ENCODE results near the gene SLC25A26. TPM values are rescaled to one million over a fixed set of nuclear protein-coding genes. Genes with fewer than 3 reads are reported as not detected.

The SLC25A26 gene
- total and polyA plus RNA-seq, 7 donors, result 21.0 to 43.6 (median 31.9) TPM

GRCh38 chr3:66405701-66406091, 184.9 kb downstream of the SLC25A26 start:
- TF ChIP-seq, protein P1, sequence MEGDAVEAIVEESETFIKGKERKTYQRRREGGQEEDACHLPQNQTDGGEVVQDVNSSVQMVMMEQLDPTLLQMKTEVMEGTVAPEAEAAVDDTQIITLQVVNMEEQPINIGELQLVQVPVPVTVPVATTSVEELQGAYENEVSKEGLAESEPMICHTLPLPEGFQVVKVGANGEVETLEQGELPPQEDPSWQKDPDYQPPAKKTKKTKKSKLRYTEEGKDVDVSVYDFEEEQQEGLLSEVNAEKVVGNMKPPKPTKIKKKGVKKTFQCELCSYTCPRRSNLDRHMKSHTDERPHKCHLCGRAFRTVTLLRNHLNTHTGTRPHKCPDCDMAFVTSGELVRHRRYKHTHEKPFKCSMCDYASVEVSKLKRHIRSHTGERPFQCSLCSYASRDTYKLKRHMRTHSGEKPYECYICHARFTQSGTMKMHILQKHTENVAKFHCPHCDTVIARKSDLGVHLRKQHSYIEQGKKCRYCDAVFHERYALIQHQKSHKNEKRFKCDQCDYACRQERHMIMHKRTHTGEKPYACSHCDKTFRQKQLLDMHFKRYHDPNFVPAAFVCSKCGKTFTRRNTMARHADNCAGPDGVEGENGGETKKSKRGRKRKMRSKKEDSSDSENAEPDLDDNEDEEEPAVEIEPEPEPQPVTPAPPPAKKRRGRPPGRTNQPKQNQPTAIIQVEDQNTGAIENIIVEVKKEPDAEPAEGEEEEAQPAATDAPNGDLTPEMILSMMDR (IDR thresholded peaks at IDR 0.05), result no peak
- Histone ChIP-seq H3K4me3 (no peak overlapping the region), H3K4me1 (peaks cover 62% of the 10 kb centered on the region), H3K36me3 (ENCODE audit: insufficient read depth in 1 of 2, low read depth in 1 of 2) (peaks cover 0 to 51% of the 10 kb centered on the region in 2 donors), H3K9me3 (no peaks in the 10 kb centered on the region), H3K27me3 (ENCODE audit: insufficient read depth in 3 of 3, low read length in 2 of 3) (no peaks in the 10 kb centered on the region), H3K27ac (peak overlapping the region; percentile 72)
- intact Hi-C loops (cut with DNase I), result loop anchor here (2.0 to 5.0 kb wide), 4 partner anchors 92 to 417 kb away; no protein-coding TSS in a partner anchor
- ATAC-seq, result peak; percentile 61 to 84 (median 79)
- DNase-seq, result peak; percentile 78 to 90
- WGBS, 3 donors, result 40 to 60% (median 45%) methylated on average over 11 of the region's 11 CpGs

GRCh38 chr3:66406163-66406562, 185.4 kb downstream of the SLC25A26 start:
- H3K4me1 ChIP-seq, result peaks cover 63% of the 10 kb centered on the region
- H3K36me3 ChIP-seq (ENCODE audit: insufficient read depth in 1 of 2, low read depth in 1 of 2), result peaks cover 0 to 51% of the 10 kb centered on the region in 2 donors
- no peaks in the 10 kb centered on the region for H3K27me3 ChIP-seq (ENCODE audit: insufficient read depth in 3 of 3, low read length in 2 of 3)
- H3K4me3 ChIP-seq, result no peak overlapping the region
- TF ChIP-seq, protein P1 (IDR thresholded peaks at IDR 0.05), result no peak
- H3K9me3 ChIP-seq, result no peaks in the 10 kb centered on the region
- 26 to 50% (median 27%) methylated on average over 5 of the region's 5 CpGs for WGBS, 3 donors
- intact Hi-C loops (cut with DNase I), result loop anchor here (2.0 to 5.0 kb wide), 4 partner anchors 91 to 416 kb away; no protein-coding TSS in a partner anchor
- peak; percentile 27 to 57 (median 40) for ATAC-seq
- peak in 1 of 2 donors; percentile 68 for DNase-seq
- H3K27ac ChIP-seq, result peak overlapping the region; percentile 72

DNA sequence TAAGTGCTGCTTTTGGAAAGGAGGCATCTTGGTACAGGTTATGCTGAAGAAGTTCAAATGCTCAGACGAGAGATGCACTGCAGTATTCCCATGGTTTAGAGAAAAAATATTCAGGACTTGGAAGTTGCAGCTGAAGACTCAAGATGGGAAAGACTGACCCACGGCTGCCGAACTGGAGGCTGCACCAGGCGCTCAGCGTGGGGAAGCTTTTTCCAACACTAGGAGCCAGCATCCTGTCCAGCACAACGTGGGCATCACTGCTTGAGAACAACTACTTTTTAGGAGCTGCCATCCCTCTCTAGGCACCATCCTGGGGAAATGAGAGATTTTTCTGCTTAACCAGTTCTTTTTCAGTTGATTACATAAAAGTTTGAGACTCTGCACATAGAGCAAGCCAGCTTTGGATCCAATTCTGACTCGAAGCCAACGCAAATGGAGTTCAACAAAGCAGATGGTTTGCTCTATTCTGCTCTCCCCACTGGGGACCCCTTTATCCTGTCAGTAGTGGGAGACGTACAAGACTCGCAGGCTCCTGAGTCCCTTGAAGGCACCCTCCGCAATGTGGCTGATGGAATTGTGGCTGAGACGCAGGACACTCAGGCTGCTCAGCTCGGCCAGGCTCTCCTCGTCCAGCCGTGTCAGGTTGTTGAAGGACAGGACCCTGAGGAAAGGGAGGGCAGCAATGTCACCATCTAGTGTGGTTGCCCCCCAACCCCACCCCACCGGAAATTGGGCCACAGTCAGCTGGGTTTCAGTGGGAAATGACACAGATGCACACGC, 186.2 kb downstream of the SLC25A26 start:
- WGBS, 3 donors, result 62 to 75% (median 64%) methylated on average over 17 of the region's 17 CpGs
- DNase-seq (no peak), ATAC-seq (no peak)
- Histone ChIP-seq H3K27ac (peak overlapping the region; percentile 72), H3K9me3 (no peaks in the 10 kb centered on the region), H3K4me3 (no peak overlapping the region), H3K36me3 (ENCODE audit: insufficient read depth in 1 of 2, low read depth in 1 of 2) (peaks cover 0 to 52% of the 10 kb centered on the region in 2 donors), H3K4me1 (peaks cover 60% of the 10 kb centered on the region), H3K27me3 (ENCODE audit: insufficient read depth in 3 of 3, low read length in 2 of 3) (no peaks in the 10 kb centered on the region)
- TF ChIP-seq, protein P1 (IDR thresholded peaks at IDR 0.05), result no peak
- intact Hi-C loops (cut with DNase I), result loop anchor here (2.0 to 5.0 kb wide), 4 partner anchors 90 to 415 kb away; no protein-coding TSS in a partner anchor

- WGBS, 3 donors, result 57 to 59% (median 58%) methylated on average over 14 of the region's 14 CpGs
- Histone ChIP-seq H3K27me3 (ENCODE audit: insufficient read depth in 3 of 3, low read length in 2 of 3) (no peaks in the 10 kb centered on the region), H3K4me1 (peaks cover 60% of the 10 kb centered on the region), H3K9me3 (no peaks in the 10 kb centered on the region), H3K4me3 (no peak overlapping the region), H3K36me3 (ENCODE audit: insufficient read depth in 1 of 2, low read depth in 1 of 2) (peaks cover 3 to 59% of the 10 kb centered on the region in 2 donors), H3K27ac (peak overlapping the region; percentile 72)
- intact Hi-C loops (cut with DNase I), result loop anchor here (2.0 to 5.0 kb wide), 4 partner anchors 90 to 415 kb away; no protein-coding TSS in a partner anchor
- ATAC-seq (peak; percentile 72 to 74 (median 73)), DNase-seq (peak; percentile 78 to 88)
- TF ChIP-seq, protein P1 (IDR thresholded peaks at IDR 0.05), result peak; percentile 93
Observed at GRCh38 chr3:66407611-66408218, 186.9 kb downstream of the SLC25A26 start.
